Neural progenitor cell (in vitro differentiated cells): ENCODE data around the gene MX2. TPM values are rescaled to one million over a fixed set of nuclear protein-coding genes. Genes with fewer than 3 reads are reported as not detected.

Experiments used
- DNase-seq: peaks from one replicate; pipeline ENCODE4 v3.0.0-alpha.2; 2016; ENCODE audit warnings: low spot score
- H2AFZ ChIP-seq: fragments of 200-600 bp; sonication (generic); replicated peaks from 2 replicates; pipeline ENCODE4 v1.6.1; 2016; ENCODE audit warnings: antibody characterized with exemption
- H3F3A ChIP-seq: fragments of 200-600 bp; sonication (generic); 2 replicates; pipeline ENCODE4 v1.6.1; 2016; ENCODE audit warnings: antibody characterized with exemption, low read depth
- H3K27ac ChIP-seq: fragments of 200-600 bp; sonication (generic); 2 replicates; pipeline ENCODE4 v1.5.1; 2016; ENCODE audit warnings: mild to moderate bottlenecking
- H3K27me3 ChIP-seq: fragments of 200-600 bp; sonication (generic); 2 replicates; pipeline ENCODE4 v1.6.1; 2016; ENCODE audit warnings: mild to moderate bottlenecking, moderate library complexity
- H3K36me3 ChIP-seq: fragments of 200-600 bp; sonication (generic); 2 replicates; pipeline ENCODE4 v1.5.1; 2016
- H3K4me1 ChIP-seq: fragments of 200-600 bp; sonication (generic); 2 replicates; pipeline ENCODE4 v1.6.1; 2016; ENCODE audit warnings: mixed run types
- H3K4me2 ChIP-seq: fragments of 200-600 bp; sonication (generic); 2 replicates; pipeline ENCODE4 v1.6.1; 2016
- H3K4me3 ChIP-seq: fragments of 200-600 bp; sonication (generic); 2 replicates; pipeline ENCODE4 v1.5.1; 2016
- H3K79me2 ChIP-seq: fragments of 200-600 bp; sonication (generic); 2 replicates; pipeline ENCODE4 v1.6.1; 2016; ENCODE audit warnings: low read depth
- H3K9ac ChIP-seq: fragments of 200-600 bp; sonication (generic); 2 replicates; pipeline ENCODE4 v1.6.1; 2016
- H3K9me3 ChIP-seq: fragments of 200-600 bp; sonication (generic); 2 replicates; pipeline ENCODE4 v1.5.1; 2016; ENCODE audit warnings: low read depth
- H4K20me1 ChIP-seq: fragments of 200-600 bp; sonication (generic); 2 replicates; pipeline ENCODE4 v1.6.1; 2016; ENCODE audit warnings: low read depth
- H3K27ac Mint-ChIP-seq: 3 replicates; pipeline ENCODE4 v1.8.0; 2021; ENCODE audit warnings: mixed read lengths
- H3K27me3 Mint-ChIP-seq: 2 replicates; pipeline ENCODE4 v1.8.0; 2022; ENCODE audit warnings: low read depth, mild to moderate bottlenecking, inconsistent platforms, moderate library complexity, mixed read lengths; ENCODE audit not compliant: insufficient read depth
- H3K36me3 Mint-ChIP-seq: 3 replicates; pipeline ENCODE4 v1.8.0; 2021; ENCODE audit warnings: mixed read lengths
- H3K4me1 Mint-ChIP-seq: 3 replicates; pipeline ENCODE4 v1.8.0; 2021; ENCODE audit warnings: mixed read lengths
- H3K4me3 Mint-ChIP-seq: 3 replicates; pipeline ENCODE4 v1.8.0; 2021; ENCODE audit warnings: mild to moderate bottlenecking, moderate library complexity, mixed read lengths
- H3K9me3 Mint-ChIP-seq: 3 replicates; pipeline ENCODE4 v1.8.0; 2020; ENCODE audit warnings: mixed read lengths
- EZH2 ChIP-seq: fragments of 200-600 bp; sonication (generic); IDR thresholded peaks from 2 replicates; pipeline ENCODE4 v1.6.1; 2017; ENCODE audit warnings: antibody characterized with exemption, mild to moderate bottlenecking, moderate library complexity
- EZH2phosphoT487 ChIP-seq: fragments of 200-600 bp; sonication (generic); IDR thresholded peaks from 2 replicates; pipeline ENCODE4 v1.6.1; 2017; ENCODE audit warnings: antibody characterized with exemption
- total RNA-seq: library from RNA; depleted of rRNA; stranded (reverse); fragments of >200 nt; gene quantifications from 2 replicates; pipeline ENCODE4 v1.2.3, GENCODE V29; 2015; ENCODE audit warnings: low replicate concordance
- TF ChIP-seq, protein P1 (sequence below): fragments of 200-600 bp; sonication (generic); IDR thresholded peaks from 2 replicates; pipeline ENCODE4 v1.5.1; 2017; ENCODE audit warnings: antibody characterized with exemption, mild to moderate bottlenecking

The MX2 gene
- total RNA-seq, 1 donor from 2014 or later: 3.3 TPM

DNA sequence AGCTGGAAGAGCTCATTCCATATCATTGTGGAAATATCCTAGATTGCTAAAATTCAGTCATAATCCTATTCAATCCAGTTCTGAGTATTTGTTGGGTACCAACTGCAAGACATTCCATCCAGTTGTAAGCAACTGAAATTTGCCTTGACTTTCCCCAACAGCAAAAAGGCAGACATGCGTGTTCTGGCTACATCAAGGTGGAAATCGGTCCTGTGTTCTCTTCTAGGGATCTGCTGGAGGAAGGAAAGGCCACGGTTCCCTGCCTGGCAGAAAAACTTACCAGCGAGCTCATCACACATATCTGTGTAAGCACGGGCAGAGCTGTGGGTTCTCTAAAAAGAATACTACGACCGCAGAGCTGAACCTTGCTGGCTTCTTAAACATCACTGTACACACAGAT is 81.7 kb downstream of the MX2 start:
- TF ChIP-seq, protein P1, sequence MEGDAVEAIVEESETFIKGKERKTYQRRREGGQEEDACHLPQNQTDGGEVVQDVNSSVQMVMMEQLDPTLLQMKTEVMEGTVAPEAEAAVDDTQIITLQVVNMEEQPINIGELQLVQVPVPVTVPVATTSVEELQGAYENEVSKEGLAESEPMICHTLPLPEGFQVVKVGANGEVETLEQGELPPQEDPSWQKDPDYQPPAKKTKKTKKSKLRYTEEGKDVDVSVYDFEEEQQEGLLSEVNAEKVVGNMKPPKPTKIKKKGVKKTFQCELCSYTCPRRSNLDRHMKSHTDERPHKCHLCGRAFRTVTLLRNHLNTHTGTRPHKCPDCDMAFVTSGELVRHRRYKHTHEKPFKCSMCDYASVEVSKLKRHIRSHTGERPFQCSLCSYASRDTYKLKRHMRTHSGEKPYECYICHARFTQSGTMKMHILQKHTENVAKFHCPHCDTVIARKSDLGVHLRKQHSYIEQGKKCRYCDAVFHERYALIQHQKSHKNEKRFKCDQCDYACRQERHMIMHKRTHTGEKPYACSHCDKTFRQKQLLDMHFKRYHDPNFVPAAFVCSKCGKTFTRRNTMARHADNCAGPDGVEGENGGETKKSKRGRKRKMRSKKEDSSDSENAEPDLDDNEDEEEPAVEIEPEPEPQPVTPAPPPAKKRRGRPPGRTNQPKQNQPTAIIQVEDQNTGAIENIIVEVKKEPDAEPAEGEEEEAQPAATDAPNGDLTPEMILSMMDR: no peak
- TF ChIP-seq EZH2phosphoT487: no peak
- TF ChIP-seq EZH2: no peak
- Histone ChIP-seq H3K27ac (no peak overlapping the region), H3F3A (no peaks in the 10 kb centered on the region), H3K4me2 (no peak overlapping the region), H2AFZ (no peak overlapping the region), H3K9me3 (no peaks in the 10 kb centered on the region), H4K20me1 (no peaks in the 10 kb centered on the region), H3K27me3 (no peaks in the 10 kb centered on the region), H3K4me1 (no peaks in the 10 kb centered on the region), H3K9ac (no peak overlapping the region), H3K36me3 (no peaks in the 10 kb centered on the region), H3K4me3 (no peak overlapping the region), H3K79me2 (no peaks in the 10 kb centered on the region)
- H3K4me1 Mint-ChIP-seq: no peaks in the 10 kb centered on the region
- no peaks in the 10 kb centered on the region for H3K27me3 Mint-ChIP-seq
- no peaks in the 10 kb centered on the region for H3K36me3 Mint-ChIP-seq
- H3K9me3 Mint-ChIP-seq: no peaks in the 10 kb centered on the region
- H3K27ac Mint-ChIP-seq: no peak overlapping the region
- H3K4me3 Mint-ChIP-seq: no peak overlapping the region
- no peak for DNase-seq

DNA sequence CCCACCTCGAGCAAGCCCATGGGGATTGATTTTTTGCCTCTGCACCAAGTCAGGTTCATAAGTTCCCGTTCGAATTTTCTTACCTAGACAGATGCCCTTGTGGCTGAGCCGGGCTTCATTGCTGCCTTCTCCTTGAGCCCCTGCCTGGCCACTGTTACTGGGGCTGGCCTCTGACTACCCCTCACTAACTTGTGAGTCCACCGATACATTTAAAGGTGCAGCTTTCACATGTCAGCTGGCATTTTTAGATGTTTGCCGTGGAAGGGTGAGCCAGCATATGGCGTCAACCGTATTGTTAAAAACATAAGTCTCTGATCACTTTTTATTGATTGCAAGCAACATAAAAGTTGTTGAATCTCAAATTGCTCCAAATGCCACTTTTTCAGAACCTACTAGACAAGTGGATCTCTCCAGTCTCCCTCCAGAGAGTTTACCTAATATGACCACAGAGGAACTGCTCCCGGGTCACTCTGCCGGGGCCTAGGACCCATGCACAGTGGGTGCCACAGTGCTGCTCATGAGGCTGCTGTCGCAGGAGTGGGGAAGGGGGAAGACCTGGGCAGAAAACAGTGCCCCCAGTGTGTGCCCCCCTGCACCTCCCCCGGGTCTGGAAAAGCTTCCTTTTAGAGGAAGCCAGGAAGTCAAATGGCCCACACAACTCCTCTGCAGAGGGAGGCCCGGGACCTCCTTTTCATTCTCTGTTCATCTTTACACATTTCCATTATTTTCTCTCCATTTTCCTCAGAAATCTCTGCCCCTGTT is 83.1 kb downstream of the MX2 start:
- Histone ChIP-seq H4K20me1 (no peaks in the 10 kb centered on the region), H3K4me2 (no peak overlapping the region), H2AFZ (no peak overlapping the region), H3F3A (no peaks in the 10 kb centered on the region), H3K4me1 (no peaks in the 10 kb centered on the region), H3K4me3 (no peak overlapping the region), H3K27ac (no peak overlapping the region), H3K36me3 (no peaks in the 10 kb centered on the region), H3K9me3 (no peaks in the 10 kb centered on the region), H3K9ac (no peak overlapping the region), H3K79me2 (no peaks in the 10 kb centered on the region), H3K27me3 (no peaks in the 10 kb centered on the region)
- Mint-ChIP-seq H3K36me3 (no peaks in the 10 kb centered on the region), H3K4me3 (no peak overlapping the region), H3K9me3 (no peaks in the 10 kb centered on the region), H3K27me3 (peaks cover 2% of the 10 kb centered on the region), H3K27ac (no peak overlapping the region), H3K4me1 (no peaks in the 10 kb centered on the region)
- TF ChIP-seq EZH2phosphoT487: no peak
- no peak for TF ChIP-seq EZH2
- TF ChIP-seq, protein P1: no peak
- DNase-seq: no peak

DNA sequence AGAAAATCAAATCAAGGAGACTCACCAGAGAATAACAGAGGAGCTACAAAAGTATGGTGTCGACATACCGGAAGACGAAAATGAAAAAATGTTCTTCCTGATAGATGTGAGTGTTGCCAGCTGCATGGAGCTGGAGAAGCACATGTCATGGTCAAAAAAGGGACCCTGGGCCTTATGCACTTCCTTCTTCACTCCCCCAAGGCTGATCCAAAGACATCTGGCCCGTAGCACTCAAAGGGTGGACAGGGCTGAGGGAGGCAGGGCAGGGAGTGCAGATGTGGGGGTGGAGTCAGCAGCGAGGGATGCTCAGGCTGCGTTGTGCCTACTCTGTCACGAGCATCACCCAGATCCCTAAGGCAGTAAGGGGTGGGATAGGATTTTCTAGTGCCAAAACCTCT is 83.6 kb downstream of the MX2 start:
- Histone ChIP-seq H3K27ac (no peak overlapping the region), H3K36me3 (no peaks in the 10 kb centered on the region), H3K9me3 (no peaks in the 10 kb centered on the region), H3K4me2 (no peak overlapping the region), H3K9ac (no peak overlapping the region), H3K4me1 (no peaks in the 10 kb centered on the region), H2AFZ (no peak overlapping the region), H3K4me3 (no peak overlapping the region), H4K20me1 (no peaks in the 10 kb centered on the region), H3K79me2 (no peaks in the 10 kb centered on the region), H3K27me3 (no peaks in the 10 kb centered on the region), H3F3A (no peaks in the 10 kb centered on the region)
- H3K9me3 Mint-ChIP-seq: no peaks in the 10 kb centered on the region
- peaks cover 2% of the 10 kb centered on the region for H3K27me3 Mint-ChIP-seq
- DNase-seq: no peak
- no peak overlapping the region for H3K27ac Mint-ChIP-seq
- no peak overlapping the region for H3K4me3 Mint-ChIP-seq
- H3K36me3 Mint-ChIP-seq: no peaks in the 10 kb centered on the region
- H3K4me1 Mint-ChIP-seq: no peaks in the 10 kb centered on the region
- TF ChIP-seq EZH2: no peak
- no peak for TF ChIP-seq EZH2phosphoT487

DNA sequence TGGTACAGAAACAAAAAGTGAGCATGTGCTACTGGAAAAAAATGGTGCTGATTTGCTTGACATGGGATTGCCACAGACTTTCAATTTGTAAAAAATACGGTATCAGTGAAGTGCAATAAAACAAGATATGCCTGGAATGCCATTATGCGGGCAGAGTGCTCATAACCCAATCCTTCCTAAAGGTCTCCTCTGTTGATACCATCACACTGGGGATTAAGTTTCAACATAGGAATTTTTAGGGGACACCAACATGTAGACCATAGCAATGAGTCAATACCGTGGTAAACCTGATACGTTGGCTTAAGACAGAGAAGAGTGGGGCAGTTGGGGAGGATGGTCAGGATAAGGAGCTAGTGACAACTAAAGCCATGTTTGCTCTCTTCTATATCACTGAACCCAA is 84.8 kb downstream of the MX2 start:
- Histone ChIP-seq H3K4me1 (no peaks in the 10 kb centered on the region), H3K4me3 (no peak overlapping the region), H3K9me3 (no peaks in the 10 kb centered on the region), H3K27me3 (no peaks in the 10 kb centered on the region), H3K79me2 (no peaks in the 10 kb centered on the region), H3K9ac (no peak overlapping the region), H4K20me1 (no peaks in the 10 kb centered on the region), H3F3A (no peaks in the 10 kb centered on the region), H3K36me3 (no peaks in the 10 kb centered on the region), H3K4me2 (no peak overlapping the region), H3K27ac (no peak overlapping the region), H2AFZ (no peak overlapping the region)
- H3K4me3 Mint-ChIP-seq: no peak overlapping the region
- TF ChIP-seq, protein P1: no peak
- TF ChIP-seq EZH2 (no peak), EZH2phosphoT487 (no peak)
- no peaks in the 10 kb centered on the region for H3K4me1 Mint-ChIP-seq
- no peaks in the 10 kb centered on the region for H3K9me3 Mint-ChIP-seq
- H3K36me3 Mint-ChIP-seq: no peaks in the 10 kb centered on the region
- H3K27me3 Mint-ChIP-seq: peaks cover 2% of the 10 kb centered on the region
- no peak for DNase-seq
- H3K27ac Mint-ChIP-seq: no peak overlapping the region
